HEK293T (cell line): Measurements from ENCODE around the gene SMAD6.

Experiments used
- BHLHE40 ChIP-seq: fragments of 450-650 bp; IDR thresholded peaks from 2 replicates; pipeline ENCODE4 v1.6.1; 2016; ENCODE audit warnings: mild to moderate bottlenecking, moderate library complexity, borderline replicate concordance
- ELF4 ChIP-seq: fragments of 450-650 bp; IDR thresholded peaks from 2 replicates; pipeline ENCODE4 v1.6.1; 2017; ENCODE audit warnings: antibody characterized with exemption
- FOXA1 ChIP-seq: fragments of 450-650 bp; IDR thresholded peaks from 2 replicates; pipeline ENCODE4 v1.6.1; 2016; ENCODE audit warnings: mild to moderate bottlenecking
- FOXK2 ChIP-seq: fragments of 450-650 bp; IDR thresholded peaks from 2 replicates; pipeline ENCODE4 v1.6.1; 2016; ENCODE audit warnings: mild to moderate bottlenecking
- FOXM1 ChIP-seq: fragments of 450-650 bp; IDR thresholded peaks from 2 replicates; pipeline ENCODE4 v1.6.1; 2017; ENCODE audit warnings: mild to moderate bottlenecking, borderline replicate concordance
- HDGF ChIP-seq: fragments of 450-650 bp; IDR thresholded peaks from 2 replicates; pipeline ENCODE4 v1.6.1; 2017; ENCODE audit warnings: antibody characterized with exemption, borderline replicate concordance
- L3MBTL2 ChIP-seq: fragments of 450-650 bp; conservative IDR thresholded peaks from 2 replicates; pipeline ENCODE4 v1.6.1; 2016; ENCODE audit warnings: mild to moderate bottlenecking
- LEF1 ChIP-seq: fragments of 450-650 bp; IDR thresholded peaks from 2 replicates; pipeline ENCODE4 v1.6.1; 2017; ENCODE audit warnings: mild to moderate bottlenecking, borderline replicate concordance
- NFRKB ChIP-seq: fragments of 450-650 bp; IDR thresholded peaks from 2 replicates; pipeline ENCODE4 v1.6.1; 2016; ENCODE audit warnings: mild to moderate bottlenecking, moderate library complexity
- SP1 ChIP-seq: fragments of 450-650 bp; IDR thresholded peaks from 2 replicates; pipeline ENCODE4 v1.6.1; 2017
- SUZ12 ChIP-seq: fragments of 450-650 bp; IDR thresholded peaks from 2 replicates; pipeline ENCODE4 v1.6.1; 2016; ENCODE audit warnings: mild to moderate bottlenecking
- TARDBP ChIP-seq: fragments of 450-650 bp; IDR thresholded peaks from 2 replicates; pipeline ENCODE4 v1.6.1; 2016
- ZNF384 ChIP-seq: fragments of 450-650 bp; IDR thresholded peaks from 2 replicates; pipeline ENCODE4 v1.6.1; 2016

- TF ChIP-seq FOXM1 (no peak), L3MBTL2 (no peak), FOXA1 (no peak), HDGF (no peak), ZNF384 (no peak), SP1 (no peak), BHLHE40 (no peak), ELF4 (no peak), TARDBP (no peak), NFRKB (no peak), FOXK2 (no peak), SUZ12 (no peak), LEF1 (no peak)
These were observed 5.5 kb downstream of the SMAD6 start for GRCh38 chr15:66707310-66708082.
